Activated CD4-positive, alpha-beta memory T cell treated with anti-CD3 and anti-CD28 coated beads, Interleukin-2, amount 10 ng/mL, durations not matched to agents 7 days and 5 days (primary cell): ENCODE data around the gene AHDC1. TPM values are rescaled to one million over a fixed set of nuclear protein-coding genes. Genes with fewer than 3 reads are reported as not detected.

ENCODE experiments used
- CTCF ChIA-PET: fragments of 350-600 bp; sonication (Branson Sonifier 250); formaldehyde crosslinking; loops from one replicate; lab custom pipeline; 2021; ENCODE audit warnings: antibody characterized with exemption, inconsistent platforms; lab: Charles Lee
- POLR2A ChIA-PET: fragments of 350-600 bp; sonication (Branson Sonifier 250); formaldehyde crosslinking; loops from one replicate; lab custom pipeline; 2021; ENCODE audit warnings: antibody characterized with exemption; lab: Charles Lee
- DNase-seq: peaks from one replicate; pipeline ENCODE4 v3.0.0-alpha.2; 2020
- H3K27ac Mint-ChIP-seq: one replicate; pipeline ENCODE4 v1.8.0; 2021; ENCODE audit warnings: mild to moderate bottlenecking, mixed read lengths
- H3K27me3 Mint-ChIP-seq: one replicate; pipeline ENCODE4 v1.8.0; 2021; ENCODE audit warnings: mixed read lengths
- H3K36me3 Mint-ChIP-seq: one replicate; pipeline ENCODE4 v1.8.0; 2021; ENCODE audit warnings: low read depth, mixed read lengths
- H3K4me1 Mint-ChIP-seq: one replicate; pipeline ENCODE4 v1.8.0; 2021; ENCODE audit warnings: mixed read lengths
- H3K4me3 Mint-ChIP-seq: one replicate; pipeline ENCODE4 v1.8.0; 2021; ENCODE audit warnings: mild to moderate bottlenecking, mixed read lengths
- H3K9me3 Mint-ChIP-seq: one replicate; pipeline ENCODE4 v1.8.0; 2021; ENCODE audit warnings: mixed read lengths
- total RNA-seq, 2 experiments: library from RNA; stranded (reverse); gene quantifications; one replicate each; pipeline ENCODE4 v1.2.3, GENCODE V29; 2021

Gene AHDC1
- total RNA-seq, 2 experiments from 2014 or later = 16.9 to 18.9 TPM

DNA sequence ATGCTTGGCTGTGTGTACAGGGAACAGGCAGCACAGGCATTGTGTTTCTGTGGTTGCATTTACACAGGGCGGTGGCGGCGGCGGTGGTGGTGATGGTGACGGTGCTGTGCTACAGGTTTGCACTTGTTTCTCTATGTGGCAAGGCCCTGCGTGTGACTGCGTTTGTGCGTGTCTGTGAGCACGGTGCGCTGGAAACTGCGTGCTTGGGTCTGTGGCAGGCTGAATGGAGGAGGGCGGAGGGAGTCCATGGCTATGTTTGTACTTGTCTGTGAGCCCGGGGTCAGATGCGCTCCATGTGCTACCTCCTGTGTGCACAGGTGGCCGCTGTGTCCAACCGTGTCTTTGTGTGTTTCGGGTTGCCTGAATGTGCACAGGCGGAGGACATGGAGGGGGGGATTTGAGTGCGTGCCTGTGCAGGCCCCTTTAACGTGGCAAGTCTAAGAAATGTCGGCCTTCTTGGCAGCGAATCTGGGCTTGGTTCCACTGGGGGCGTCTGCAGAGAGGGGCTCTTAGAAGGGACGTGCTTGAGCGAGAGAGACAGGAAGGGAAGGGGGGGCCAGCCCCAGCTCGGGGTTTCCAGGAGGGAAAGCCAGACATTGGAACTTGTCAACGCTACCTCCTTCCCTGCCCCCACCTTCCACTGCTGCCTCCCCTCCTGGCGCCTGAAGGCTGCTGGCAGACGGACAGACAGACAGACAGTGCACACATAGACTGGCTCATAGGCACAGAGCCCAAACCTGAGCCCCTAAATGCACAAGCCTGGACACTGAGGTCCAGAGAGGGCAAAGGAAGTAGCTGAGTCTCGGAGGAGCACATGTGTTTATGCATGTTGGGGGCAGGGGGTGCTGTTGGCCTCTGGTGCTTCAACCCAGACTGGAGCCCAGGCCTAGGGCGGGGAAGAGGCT, 81.3 kb downstream of the AHDC1 start:
- Mint-ChIP-seq H3K4me1 (peaks cover 74% of the 10 kb centered on the region), H3K4me3 (peak overlapping the region; percentile 85), H3K36me3 (no peaks in the 10 kb centered on the region), H3K9me3 (no peaks in the 10 kb centered on the region), H3K27ac (peak overlapping the region; percentile 90), H3K27me3 (no peaks in the 10 kb centered on the region)
- peak; percentile 82 for DNase-seq
- ChIA-PET CTCF (interaction anchor here (0.6 to 3.1 kb wide), 18 partner anchors 14 to 140 kb away, joined by 3 to 21 read pairs (median 4); partner anchors contain the start of gene AHDC1), POLR2A (interaction anchor here (1.0 to 5.2 kb wide), 10 partner anchors 32 to 250 kb away, joined by 3 to 43 read pairs (median 6); partner anchors contain the start of genes AHDC1, STX12 and WASF2)

DNA sequence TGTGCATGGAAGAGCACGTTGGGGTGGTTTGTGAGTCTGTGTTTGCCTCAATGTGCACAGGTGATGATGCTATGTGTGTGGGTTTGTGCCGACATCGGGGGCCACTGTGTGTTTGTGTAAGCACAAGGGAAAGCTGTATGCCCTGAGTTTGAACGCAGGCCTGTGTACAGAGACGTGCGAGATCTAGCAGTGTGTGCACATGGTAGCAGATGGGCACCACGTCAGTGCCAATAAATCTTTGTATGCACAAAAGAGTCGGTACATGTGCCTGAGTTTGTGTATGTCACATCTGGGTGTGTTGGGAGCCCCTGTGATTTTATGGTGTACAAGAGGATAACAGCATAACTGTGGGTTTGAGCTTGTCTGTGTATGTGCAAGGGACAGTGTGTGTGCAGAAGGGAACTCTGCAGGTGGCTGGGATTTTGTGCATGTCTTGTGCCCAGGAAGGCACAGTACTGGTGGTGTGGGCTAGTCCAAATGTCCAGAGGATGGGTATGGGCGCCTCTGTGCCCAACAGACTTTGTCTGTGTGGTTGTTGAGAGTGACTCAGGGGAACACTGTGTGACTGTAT, 82.0 kb downstream of the AHDC1 start:
- ChIA-PET CTCF (interaction anchor here (0.9 to 3.1 kb wide), 6 partner anchors 25 to 126 kb away, joined by 3 to 17 read pairs (median 4); partner anchors contain the start of gene WASF2), POLR2A (interaction anchor here (0.9 to 5.2 kb wide), 6 partner anchors 15 to 148 kb away, joined by 3 to 43 read pairs (median 4); partner anchors contain the start of gene WASF2)
- peak overlapping the region; percentile 90 for H3K27ac Mint-ChIP-seq
- no peaks in the 10 kb centered on the region for H3K27me3 Mint-ChIP-seq
- DNase-seq = no peak
- H3K4me1 Mint-ChIP-seq = peaks cover 73% of the 10 kb centered on the region
- no peaks in the 10 kb centered on the region for H3K36me3 Mint-ChIP-seq
- H3K4me3 Mint-ChIP-seq = peak overlapping the region; percentile 85
- no peaks in the 10 kb centered on the region for H3K9me3 Mint-ChIP-seq

DNA sequence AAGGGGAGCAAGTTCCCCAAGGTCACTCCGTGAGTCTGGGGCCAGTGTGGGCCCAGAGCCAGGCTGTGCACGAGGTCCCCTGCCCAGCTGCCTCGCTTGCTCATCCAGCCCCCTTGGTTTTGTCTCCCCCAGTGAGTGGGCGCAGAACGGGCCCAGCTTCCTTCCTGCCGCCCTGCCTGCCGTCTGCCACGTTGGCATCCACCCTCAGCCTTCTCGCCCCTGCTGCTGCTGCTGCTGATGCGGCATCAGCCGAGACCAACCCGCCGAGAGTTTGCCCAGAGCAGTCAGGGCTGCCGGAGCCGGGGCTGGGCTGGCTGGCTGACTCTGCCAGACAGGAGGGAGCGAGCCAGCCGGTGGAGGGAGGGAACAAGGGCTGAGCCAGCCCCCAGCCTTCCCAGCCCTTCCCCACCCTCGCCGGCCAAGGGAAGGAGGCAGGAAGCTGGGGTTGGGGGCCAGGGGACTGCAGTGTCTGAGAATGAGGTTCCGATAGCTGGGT, 82.6 kb downstream of the AHDC1 start:
- Mint-ChIP-seq H3K36me3 (no peaks in the 10 kb centered on the region), H3K4me1 (peaks cover 68% of the 10 kb centered on the region), H3K27me3 (no peaks in the 10 kb centered on the region), H3K27ac (peak overlapping the region; percentile 90), H3K9me3 (no peaks in the 10 kb centered on the region), H3K4me3 (peak overlapping the region; percentile 85)
- CTCF ChIA-PET = interaction anchor here (1.2 to 1.4 kb wide), 4 partner anchors 25 to 85 kb away, joined by 3 to 6 read pairs (median 3); partner anchors contain the start of gene WASF2
- peak; percentile 42 for DNase-seq
- POLR2A ChIA-PET = interaction anchor here (0.9 to 5.2 kb wide), 6 partner anchors 14 to 149 kb away, joined by 3 to 43 read pairs (median 4); partner anchors contain the start of gene WASF2

DNA sequence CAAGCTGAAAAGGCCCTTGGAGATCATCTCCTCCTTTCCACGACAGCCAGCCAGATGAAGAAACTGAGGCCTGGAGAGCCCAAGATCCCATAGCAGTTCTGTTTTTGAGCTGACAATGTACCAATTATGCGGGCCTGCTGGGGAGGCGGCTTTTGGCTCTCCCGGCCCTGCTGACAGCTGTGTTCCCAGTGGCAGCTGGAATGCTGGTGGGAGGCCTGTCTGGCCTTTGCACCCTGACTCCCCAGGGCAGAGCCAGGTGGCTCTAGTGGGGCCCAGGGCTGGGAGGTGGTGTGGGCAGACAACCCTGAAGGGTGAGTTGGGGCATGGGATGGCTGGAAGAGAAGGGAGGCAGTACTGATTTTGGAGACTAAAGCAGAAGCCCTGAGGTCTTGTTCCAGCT, 83.3 kb downstream of the AHDC1 start:
- CTCF ChIA-PET = interaction anchor here (1.2 to 1.4 kb wide), 2 partner anchors 31 to 86 kb away, joined by 3 read pairs; partner anchors contain the start of gene WASF2
- POLR2A ChIA-PET = interaction anchor here (1.3 to 5.2 kb wide), 3 partner anchors 14 to 142 kb away, joined by 3 to 43 read pairs (median 3); partner anchors contain the start of gene WASF2
- Mint-ChIP-seq H3K27ac (no peak overlapping the region), H3K4me3 (no peak overlapping the region), H3K4me1 (peaks cover 61% of the 10 kb centered on the region), H3K27me3 (no peaks in the 10 kb centered on the region), H3K36me3 (no peaks in the 10 kb centered on the region), H3K9me3 (no peaks in the 10 kb centered on the region)
- no peak for DNase-seq

DNA sequence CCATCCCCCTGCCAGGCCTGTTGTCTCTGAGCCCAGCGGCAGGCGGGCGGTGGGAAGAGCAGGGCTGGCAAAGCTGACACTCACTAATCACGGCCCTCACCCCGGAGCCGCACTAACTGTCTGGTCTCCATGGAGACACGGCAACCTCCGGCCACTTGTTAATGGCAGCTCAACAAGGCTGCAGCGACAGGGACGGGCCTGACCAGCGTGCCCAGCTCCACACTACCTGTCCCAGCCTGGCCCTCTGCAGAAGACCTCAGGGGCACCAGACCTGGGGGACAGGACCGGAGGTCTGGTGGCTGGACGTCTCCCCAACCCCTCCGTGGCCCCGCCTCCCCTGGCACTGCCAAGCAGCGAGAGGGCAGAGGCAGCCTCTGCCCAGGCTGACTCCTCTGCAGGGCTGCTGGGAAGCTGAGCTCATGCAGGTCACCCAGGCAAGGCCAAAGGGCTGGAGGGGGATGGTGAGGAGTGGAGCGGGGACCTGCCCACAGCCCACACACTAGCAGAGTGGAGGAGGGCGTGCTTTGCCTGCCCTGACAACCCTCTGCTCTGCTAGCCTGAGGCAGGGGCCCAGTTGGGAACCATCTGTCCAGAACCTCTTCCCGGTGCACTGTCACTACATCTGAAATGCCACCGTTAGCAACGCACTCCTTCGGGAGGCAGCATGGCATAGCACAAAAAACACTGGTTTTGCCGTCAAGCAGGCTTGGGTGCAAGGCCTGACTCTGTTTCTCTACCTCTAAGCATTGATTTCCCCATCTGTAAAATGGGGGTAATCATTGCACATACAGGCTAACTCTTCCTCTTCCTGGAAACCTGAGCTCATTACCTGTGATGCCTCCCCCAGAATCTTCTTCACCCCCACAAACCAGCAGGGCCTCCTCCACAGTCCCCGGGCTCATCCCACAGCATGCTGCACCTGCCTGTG, 84.3 kb downstream of the AHDC1 start:
- Mint-ChIP-seq H3K36me3 (no peaks in the 10 kb centered on the region), H3K27ac (no peak overlapping the region), H3K9me3 (no peaks in the 10 kb centered on the region), H3K27me3 (no peaks in the 10 kb centered on the region), H3K4me1 (peaks cover 53% of the 10 kb centered on the region), H3K4me3 (no peak overlapping the region)
- CTCF ChIA-PET = interaction anchor here (0.8 kb wide), 1 partner anchor 30 kb away, joined by 3 read pairs; the partner anchor contains the start of gene WASF2
- no peak for DNase-seq
- POLR2A ChIA-PET = interaction anchor here (5.2 kb wide), 1 partner anchor 29 kb away, joined by 43 read pairs; the partner anchor contains the start of gene WASF2

DNA sequence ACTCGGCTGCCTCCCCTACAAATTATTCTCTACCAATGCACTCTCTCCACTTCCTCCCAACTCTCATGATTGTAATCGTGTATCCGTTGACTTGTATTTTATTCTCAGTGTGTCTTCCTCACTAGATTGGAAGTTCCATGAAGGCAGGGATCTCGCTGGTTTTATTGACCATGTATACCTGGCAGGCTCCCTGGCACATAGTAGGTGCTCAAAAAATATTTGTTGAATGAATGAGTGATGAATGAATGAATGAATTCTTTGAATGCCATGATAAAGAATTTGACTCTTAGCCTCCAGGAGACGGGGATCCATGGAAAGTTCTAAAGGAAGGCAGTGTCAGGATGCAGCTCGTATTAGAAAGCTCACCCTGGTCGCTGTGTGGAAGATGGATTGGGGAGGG, 85.1 kb downstream of the AHDC1 start:
- ChIA-PET CTCF (interaction anchor here (0.8 kb wide), 1 partner anchor 29 kb away, joined by 3 read pairs; the partner anchor contains the start of gene WASF2), POLR2A (no interaction called here)
- Mint-ChIP-seq H3K36me3 (no peaks in the 10 kb centered on the region), H3K4me1 (peaks cover 45% of the 10 kb centered on the region), H3K27me3 (no peaks in the 10 kb centered on the region), H3K9me3 (no peaks in the 10 kb centered on the region), H3K4me3 (no peak overlapping the region), H3K27ac (no peak overlapping the region)
- DNase-seq = no peak

DNA sequence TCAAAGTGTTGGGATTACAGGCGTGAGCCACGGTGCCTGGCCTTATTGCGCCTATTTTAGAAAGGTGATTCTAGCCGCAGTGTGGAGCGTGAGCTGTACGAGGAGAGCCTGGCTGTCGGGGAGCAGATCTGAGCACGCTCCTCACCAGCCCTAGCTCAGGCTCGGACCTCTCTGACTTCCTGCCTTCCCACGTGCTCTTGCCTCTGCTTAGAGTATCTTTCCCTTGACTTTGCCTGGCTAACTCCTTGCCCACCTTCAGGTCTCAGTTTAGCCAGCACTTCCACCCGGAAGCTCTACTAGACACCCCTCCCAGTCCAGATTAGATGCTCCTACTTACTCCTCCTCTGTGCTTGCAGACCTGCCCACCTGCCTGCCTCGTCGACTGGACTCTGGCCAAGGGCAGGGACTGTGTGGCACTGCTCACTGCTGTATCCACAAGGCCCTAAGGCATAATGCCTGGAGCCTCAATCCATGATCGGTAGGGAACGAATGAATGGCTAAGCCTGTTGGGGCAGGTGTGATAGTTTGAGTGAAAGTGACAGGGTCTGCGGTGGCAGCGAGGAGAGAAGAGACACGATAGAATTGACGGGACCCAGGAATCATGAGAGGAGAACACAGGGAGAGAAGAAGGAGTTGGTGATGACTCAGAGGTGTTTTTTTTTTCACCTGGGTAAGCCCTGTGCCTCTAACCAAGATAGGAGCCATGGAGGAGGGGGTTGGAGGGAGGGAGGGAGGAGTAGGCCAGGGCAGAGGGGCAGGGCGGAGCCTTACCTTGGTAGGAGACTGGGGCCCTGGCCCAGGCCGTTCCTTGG, 85.8 kb downstream of the AHDC1 start:
- Mint-ChIP-seq H3K27me3 (no peaks in the 10 kb centered on the region), H3K9me3 (no peaks in the 10 kb centered on the region), H3K4me3 (no peak overlapping the region), H3K36me3 (no peaks in the 10 kb centered on the region), H3K27ac (no peak overlapping the region), H3K4me1 (peaks cover 39% of the 10 kb centered on the region)
- ChIA-PET POLR2A (interaction anchor here (1.5 kb wide), 1 partner anchor 8 kb away, joined by 4 read pairs; no protein-coding TSS in a partner anchor), CTCF (no interaction called here)
- no peak for DNase-seq

DNA sequence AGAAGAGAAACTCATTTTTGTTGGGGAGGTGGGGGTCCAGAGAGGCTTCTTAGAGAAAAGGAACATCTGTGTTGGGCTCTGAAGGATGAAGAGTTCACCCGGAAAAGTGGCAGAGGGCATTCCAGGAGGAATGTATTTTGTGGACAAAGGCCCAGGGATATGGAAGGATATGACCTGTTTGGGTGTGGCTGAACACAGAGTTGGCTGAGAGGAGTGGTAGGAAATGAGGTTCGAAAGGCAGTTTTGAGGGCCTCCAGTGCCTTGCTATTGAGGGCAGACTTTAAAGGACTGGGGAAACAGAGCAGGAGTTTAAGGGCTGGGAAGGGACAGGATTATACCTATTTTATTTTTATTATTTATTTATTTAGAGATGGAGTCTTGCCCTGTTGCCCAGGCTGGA, 86.6 kb downstream of the AHDC1 start:
- H3K27ac Mint-ChIP-seq = no peak overlapping the region
- no peaks in the 10 kb centered on the region for H3K36me3 Mint-ChIP-seq
- no peak for DNase-seq
- no peak overlapping the region for H3K4me3 Mint-ChIP-seq
- H3K27me3 Mint-ChIP-seq = no peaks in the 10 kb centered on the region
- peaks cover 32% of the 10 kb centered on the region for H3K4me1 Mint-ChIP-seq
- ChIA-PET CTCF (no interaction called here), POLR2A (interaction anchor here (1.5 to 2.0 kb wide), 2 partner anchors 9 to 27 kb away, joined by 4 to 10 read pairs; partner anchors contain the start of gene WASF2)
- no peaks in the 10 kb centered on the region for H3K9me3 Mint-ChIP-seq

DNA sequence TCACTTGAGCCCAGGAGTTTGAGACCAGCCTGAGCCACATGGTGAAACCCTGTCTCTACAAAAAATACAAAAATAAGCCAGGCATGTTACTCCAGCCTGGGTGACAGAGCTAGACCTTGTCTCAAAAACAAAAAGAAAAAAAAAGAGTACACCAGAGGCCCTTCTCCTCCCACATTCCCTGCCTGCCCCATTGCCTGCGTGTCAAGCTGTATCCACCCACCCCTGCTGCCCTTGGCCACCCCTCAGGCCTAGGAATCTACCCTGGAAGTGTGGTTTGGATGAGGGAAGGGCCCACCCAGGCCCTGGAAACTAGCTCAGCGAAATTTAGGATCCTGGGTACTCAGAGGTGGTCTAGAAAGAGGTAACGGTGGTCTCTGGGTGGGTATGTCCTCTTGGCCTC, 88.3 kb downstream of the AHDC1 start:
- ChIA-PET POLR2A (interaction anchor here (0.7 to 2.0 kb wide), 2 partner anchors 26 to 1651 kb away, joined by 3 to 10 read pairs; partner anchors contain the start of gene WASF2), CTCF (interaction anchor here (0.9 to 1.9 kb wide), 4 partner anchors 10 to 120 kb away, joined by 3 to 5 read pairs (median 4); no protein-coding TSS in a partner anchor)
- no peak overlapping the region for H3K4me3 Mint-ChIP-seq
- no peaks in the 10 kb centered on the region for H3K9me3 Mint-ChIP-seq
- no peaks in the 10 kb centered on the region for H3K36me3 Mint-ChIP-seq
- H3K4me1 Mint-ChIP-seq = peaks cover 15% of the 10 kb centered on the region
- no peaks in the 10 kb centered on the region for H3K27me3 Mint-ChIP-seq
- no peak for DNase-seq
- no peak overlapping the region for H3K27ac Mint-ChIP-seq

DNA sequence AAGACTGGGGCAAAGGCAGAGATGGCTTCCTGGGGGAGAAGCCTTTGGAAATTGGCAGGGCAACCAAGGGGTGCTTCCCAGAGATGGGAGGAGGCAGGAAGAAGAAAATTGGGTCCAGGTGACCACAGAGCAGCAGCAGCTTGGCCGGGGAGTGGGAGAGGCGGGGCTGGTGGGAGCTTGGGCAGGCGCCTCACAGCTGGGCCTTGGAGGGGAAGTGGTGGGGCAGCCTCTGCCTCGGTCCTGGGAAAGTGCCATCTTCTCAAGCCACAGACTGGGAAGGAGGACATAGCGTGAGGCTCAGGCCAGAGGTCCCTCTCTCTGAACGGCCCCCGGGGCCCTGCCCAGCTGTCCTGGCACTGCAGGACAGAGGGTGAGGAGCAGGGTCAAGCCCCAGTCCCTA, 90.0 kb downstream of the AHDC1 start:
- no peaks in the 10 kb centered on the region for H3K27me3 Mint-ChIP-seq

DNA sequence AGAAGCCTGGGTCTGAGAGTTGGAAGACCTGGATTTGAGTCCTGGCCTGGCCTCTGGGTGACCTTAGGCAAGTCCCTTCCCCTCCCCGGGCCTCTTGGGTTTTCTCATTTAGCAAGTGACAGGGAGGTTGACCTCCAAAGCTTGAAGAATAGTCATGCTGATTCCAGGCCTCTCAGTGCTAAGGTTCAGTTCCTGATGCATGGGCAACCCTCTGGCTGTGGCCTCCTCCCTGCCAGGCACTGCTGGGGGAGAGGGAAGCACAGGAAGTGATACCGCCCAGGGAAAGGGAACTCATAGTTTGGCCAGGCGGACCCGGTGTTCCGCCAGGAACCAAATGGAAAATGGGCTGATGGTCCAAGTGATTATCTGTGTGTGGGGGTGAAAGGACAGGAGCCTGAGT, 90.4 kb downstream of the AHDC1 start:
- H3K4me1 Mint-ChIP-seq = peaks cover 8% of the 10 kb centered on the region
- no peak overlapping the region for H3K4me3 Mint-ChIP-seq
- CTCF ChIA-PET = no interaction called here
- no peaks in the 10 kb centered on the region for H3K9me3 Mint-ChIP-seq
- no peaks in the 10 kb centered on the region for H3K27me3 Mint-ChIP-seq
- no peak overlapping the region for H3K27ac Mint-ChIP-seq
- no peaks in the 10 kb centered on the region for H3K36me3 Mint-ChIP-seq
- no peak for DNase-seq
- POLR2A ChIA-PET = no interaction called here

More for the DNA sequence above, 90.0 kb downstream of the AHDC1 start:
- Mint-ChIP-seq H3K9me3 (no peaks in the 10 kb centered on the region), H3K36me3 (no peaks in the 10 kb centered on the region), H3K4me3 (no peak overlapping the region), H3K4me1 (peaks cover 8% of the 10 kb centered on the region), H3K27ac (no peak overlapping the region)
- DNase-seq = no peak
- ChIA-PET POLR2A (interaction anchor here (0.7 kb wide), 1 partner anchor 24 kb away, joined by 3 read pairs; the partner anchor contains the start of gene WASF2), CTCF (no interaction called here)
